MM.1S (cell line): ENCODE results near the gene FBXW11.

Experiments
- DNase-seq: peaks from one replicate; pipeline ENCODE4 v3.0.0-alpha.2; 2015
- H2AFZ ChIP-seq: fragments of 300-600 bp; sonication (generic); 2 replicates; pipeline ENCODE4 v1.6.0; 2016; ENCODE audit warnings: antibody characterized with exemption, low read length
- H3F3A ChIP-seq: fragments of 300-600 bp; sonication (generic); 2 replicates; pipeline ENCODE4 v1.6.1; 2016; ENCODE audit warnings: mild to moderate bottlenecking, antibody characterized with exemption, low read length, moderate library complexity, mixed read lengths; ENCODE audit not compliant: insufficient read depth
- H3K27ac ChIP-seq: fragments of 300-600 bp; sonication (generic); 2 replicates; pipeline ENCODE4 v1.5.1; 2016; ENCODE audit warnings: mild to moderate bottlenecking, low read length
- H3K27me3 ChIP-seq: fragments of 300-600 bp; sonication (generic); replicated peaks from 2 replicates; pipeline ENCODE4 v1.6.0; 2016; ENCODE audit warnings: low read length; ENCODE audit not compliant: insufficient read depth
- H3K36me3 ChIP-seq: fragments of 300-600 bp; sonication (generic); replicated peaks from 2 replicates; pipeline ENCODE4 v1.6.1; 2016; ENCODE audit warnings: mild to moderate bottlenecking, low read length, mixed read lengths; ENCODE audit not compliant: insufficient read depth
- H3K4me1 ChIP-seq: fragments of 300-600 bp; sonication (generic); 2 replicates; pipeline ENCODE4 v1.6.1; 2016; ENCODE audit warnings: low read length, mixed read lengths
- H3K4me2 ChIP-seq: fragments of 300-600 bp; sonication (generic); 2 replicates; pipeline ENCODE4 v1.6.0; 2016; ENCODE audit warnings: low read depth, low read length
- H3K4me3 ChIP-seq: fragments of 300-600 bp; sonication (generic); 2 replicates; pipeline ENCODE4 v1.5.1; 2016; ENCODE audit warnings: low read length, mixed read lengths
- H3K79me2 ChIP-seq: fragments of 300-600 bp; sonication (generic); 2 replicates; pipeline ENCODE4 v1.6.1; 2016; ENCODE audit warnings: mixed run types, low read length, mixed read lengths
- H3K9ac ChIP-seq: fragments of 300-600 bp; sonication (generic); 2 replicates; pipeline ENCODE4 v1.6.1; 2016; ENCODE audit warnings: low read length, mixed read lengths
- H3K9me2 ChIP-seq: fragments of 300-600 bp; sonication (generic); replicated peaks from 2 replicates; pipeline ENCODE4 v1.6.1; 2016; ENCODE audit warnings: mild to moderate bottlenecking, low read length, mixed read lengths; ENCODE audit not compliant: insufficient read depth
- H3K9me3 ChIP-seq: fragments of 300-600 bp; sonication (generic); replicated peaks from 2 replicates; pipeline ENCODE4 v1.6.1; 2016; ENCODE audit warnings: mild to moderate bottlenecking, low read length, mixed read lengths; ENCODE audit not compliant: insufficient read depth
- H4K20me1 ChIP-seq: fragments of 300-600 bp; sonication (generic); 2 replicates; pipeline ENCODE4 v1.6.1; 2016; ENCODE audit warnings: mild to moderate bottlenecking, low read length, moderate library complexity, mixed read lengths; ENCODE audit not compliant: insufficient read depth
- EZH2 ChIP-seq: fragments of 300-600 bp; sonication (generic); optimal IDR thresholded peaks from 2 replicates; pipeline ENCODE3; 2017; ENCODE audit warnings: low read depth, mild to moderate bottlenecking, antibody characterized with exemption, low read length, mixed read lengths
- EZH2phosphoT487 ChIP-seq: fragments of 300-600 bp; sonication (generic); IDR thresholded peaks from 2 replicates; pipeline ENCODE4 v1.6.1; 2018; ENCODE audit warnings: antibody characterized with exemption, low read length
- TF ChIP-seq, protein P1 (sequence below): fragments of 300-600 bp; sonication (generic); IDR thresholded peaks from 2 replicates; pipeline ENCODE4 v1.5.1; 2016; ENCODE audit warnings: antibody characterized with exemption, low read length, mixed read lengths

The FBXW11 gene

DNA sequence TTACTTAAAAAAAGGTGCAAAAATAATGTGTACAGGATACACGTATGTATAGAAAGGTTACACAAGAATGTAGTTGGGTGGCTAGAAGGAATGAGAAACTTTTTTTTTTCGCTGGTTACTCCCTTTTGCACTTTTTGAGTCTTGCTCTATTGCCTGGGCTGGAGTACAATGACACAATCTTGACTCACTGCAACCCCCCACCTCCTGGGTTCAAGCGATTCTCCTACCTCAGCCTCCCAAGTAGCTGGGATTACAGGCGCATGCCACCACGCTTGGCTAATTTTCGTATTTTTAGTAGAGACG is 15.8 kb downstream of the FBXW11 start:
- Histone ChIP-seq H3K27ac (no peak overlapping the region), H3K4me2 (no peak overlapping the region), H3F3A (no peaks in the 10 kb centered on the region), H2AFZ (no peak overlapping the region), H3K9ac (no peak overlapping the region), H3K9me3 (no peaks in the 10 kb centered on the region), H4K20me1 (no peaks in the 10 kb centered on the region), H3K36me3 (no peaks in the 10 kb centered on the region), H3K4me1 (no peaks in the 10 kb centered on the region), H3K79me2 (peaks cover 87% of the 10 kb centered on the region), H3K4me3 (no peak overlapping the region), H3K27me3 (no peaks in the 10 kb centered on the region), H3K9me2 (no peaks in the 10 kb centered on the region)
- TF ChIP-seq EZH2phosphoT487 (no peak), EZH2 (no peak)
- TF ChIP-seq, protein P1, sequence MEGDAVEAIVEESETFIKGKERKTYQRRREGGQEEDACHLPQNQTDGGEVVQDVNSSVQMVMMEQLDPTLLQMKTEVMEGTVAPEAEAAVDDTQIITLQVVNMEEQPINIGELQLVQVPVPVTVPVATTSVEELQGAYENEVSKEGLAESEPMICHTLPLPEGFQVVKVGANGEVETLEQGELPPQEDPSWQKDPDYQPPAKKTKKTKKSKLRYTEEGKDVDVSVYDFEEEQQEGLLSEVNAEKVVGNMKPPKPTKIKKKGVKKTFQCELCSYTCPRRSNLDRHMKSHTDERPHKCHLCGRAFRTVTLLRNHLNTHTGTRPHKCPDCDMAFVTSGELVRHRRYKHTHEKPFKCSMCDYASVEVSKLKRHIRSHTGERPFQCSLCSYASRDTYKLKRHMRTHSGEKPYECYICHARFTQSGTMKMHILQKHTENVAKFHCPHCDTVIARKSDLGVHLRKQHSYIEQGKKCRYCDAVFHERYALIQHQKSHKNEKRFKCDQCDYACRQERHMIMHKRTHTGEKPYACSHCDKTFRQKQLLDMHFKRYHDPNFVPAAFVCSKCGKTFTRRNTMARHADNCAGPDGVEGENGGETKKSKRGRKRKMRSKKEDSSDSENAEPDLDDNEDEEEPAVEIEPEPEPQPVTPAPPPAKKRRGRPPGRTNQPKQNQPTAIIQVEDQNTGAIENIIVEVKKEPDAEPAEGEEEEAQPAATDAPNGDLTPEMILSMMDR = no peak
- DNase-seq = no peak

DNA sequence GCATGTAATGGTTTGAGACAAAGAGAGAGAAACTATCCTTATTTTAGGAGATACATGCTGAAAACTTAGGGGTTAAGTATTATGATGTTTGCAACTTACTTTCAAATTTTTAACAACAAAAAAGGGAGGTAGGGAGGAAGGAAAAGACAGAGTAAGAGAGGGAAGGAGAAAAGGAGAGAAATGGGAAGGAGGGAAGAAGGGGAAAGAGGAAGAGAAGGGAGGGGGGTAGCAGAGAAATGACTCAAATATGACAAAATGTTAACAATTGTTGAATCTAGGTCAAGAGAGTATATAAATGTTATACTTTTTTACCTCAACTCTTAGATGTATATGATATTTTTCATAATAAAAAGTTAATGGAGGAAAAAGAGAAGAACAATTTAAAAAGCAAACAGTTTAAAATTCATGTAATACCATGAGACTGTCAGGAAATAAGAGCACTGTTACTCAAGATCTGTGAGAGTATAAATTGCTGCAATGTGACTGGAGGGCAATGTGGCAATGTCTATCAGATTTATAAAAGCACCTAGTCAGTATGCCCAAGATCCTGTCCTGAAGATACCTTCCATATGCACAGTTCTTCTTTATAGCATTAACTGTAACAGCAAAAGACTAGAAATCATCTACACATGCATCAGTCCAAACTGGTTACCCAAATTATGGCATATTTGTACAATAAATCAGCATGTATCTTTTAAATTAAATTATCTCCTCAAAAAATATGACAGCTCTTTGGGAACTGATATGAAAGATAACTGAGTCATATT is 16.3 kb downstream of the FBXW11 start:
- no peaks in the 10 kb centered on the region for H3K9me3 ChIP-seq
- H4K20me1 ChIP-seq = no peaks in the 10 kb centered on the region
- no peaks in the 10 kb centered on the region for H3F3A ChIP-seq
- no peak for TF ChIP-seq EZH2phosphoT487
- TF ChIP-seq EZH2 = no peak
- TF ChIP-seq, protein P1 = no peak
- no peak overlapping the region for H3K4me2 ChIP-seq
- H2AFZ ChIP-seq = no peak overlapping the region
- no peak overlapping the region for H3K9ac ChIP-seq
- H3K27me3 ChIP-seq = no peaks in the 10 kb centered on the region
- no peaks in the 10 kb centered on the region for H3K36me3 ChIP-seq
- peaks cover 89% of the 10 kb centered on the region for H3K79me2 ChIP-seq
- H3K4me3 ChIP-seq = no peak overlapping the region
- H3K9me2 ChIP-seq = no peaks in the 10 kb centered on the region
- H3K27ac ChIP-seq = no peak overlapping the region
- no peaks in the 10 kb centered on the region for H3K4me1 ChIP-seq
- DNase-seq = no peak

DNA sequence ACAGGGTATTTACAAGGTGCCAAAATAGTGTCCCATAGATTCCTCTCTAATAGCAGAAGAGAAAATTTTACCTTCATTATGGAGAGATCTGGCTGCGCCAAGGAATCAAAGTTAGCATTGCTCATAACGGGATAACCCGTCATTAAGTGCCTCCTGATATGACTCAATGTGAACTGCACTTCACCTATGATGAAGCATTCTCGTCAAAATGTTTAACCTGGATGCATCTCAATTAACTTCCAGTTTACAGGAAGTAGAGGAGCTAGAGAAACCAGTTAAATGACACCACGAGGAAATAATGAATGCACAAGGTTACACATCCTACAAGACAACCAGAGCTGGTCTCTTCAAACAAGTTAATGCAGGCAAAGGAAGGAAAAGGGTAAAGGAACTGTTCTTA is 17.2 kb downstream of the FBXW11 start:
- no peak for TF ChIP-seq EZH2
- TF ChIP-seq EZH2phosphoT487 = no peak
- TF ChIP-seq, protein P1 = no peak
- no peaks in the 10 kb centered on the region for H3K36me3 ChIP-seq
- H3K4me2 ChIP-seq = no peak overlapping the region
- no peaks in the 10 kb centered on the region for H3F3A ChIP-seq
- H3K79me2 ChIP-seq = peaks cover 89% of the 10 kb centered on the region
- no peaks in the 10 kb centered on the region for H4K20me1 ChIP-seq
- no peak overlapping the region for H3K9ac ChIP-seq
- H3K4me3 ChIP-seq = no peak overlapping the region
- no peak overlapping the region for H2AFZ ChIP-seq
- H3K4me1 ChIP-seq = no peaks in the 10 kb centered on the region
- DNase-seq = no peak
- H3K27ac ChIP-seq = no peak overlapping the region
- H3K9me3 ChIP-seq = no peaks in the 10 kb centered on the region
- no peaks in the 10 kb centered on the region for H3K9me2 ChIP-seq
- H3K27me3 ChIP-seq = no peaks in the 10 kb centered on the region
